MM.1S (cell line): ENCODE measurements around the gene FAM186B.

Source experiments
- EZH2 ChIP-seq: fragments of 300-600 bp; sonication (generic); optimal IDR thresholded peaks from 2 replicates; pipeline ENCODE3; 2017; ENCODE audit warnings: low read depth, mild to moderate bottlenecking, antibody characterized with exemption, low read length, mixed read lengths
- EZH2phosphoT487 ChIP-seq: fragments of 300-600 bp; sonication (generic); IDR thresholded peaks from 2 replicates; pipeline ENCODE4 v1.6.1; 2018; ENCODE audit warnings: antibody characterized with exemption, low read length
- TF ChIP-seq, protein P1 (sequence below): fragments of 300-600 bp; sonication (generic); IDR thresholded peaks from 2 replicates; pipeline ENCODE4 v1.5.1; 2016; ENCODE audit warnings: antibody characterized with exemption, low read length, mixed read lengths

DNA sequence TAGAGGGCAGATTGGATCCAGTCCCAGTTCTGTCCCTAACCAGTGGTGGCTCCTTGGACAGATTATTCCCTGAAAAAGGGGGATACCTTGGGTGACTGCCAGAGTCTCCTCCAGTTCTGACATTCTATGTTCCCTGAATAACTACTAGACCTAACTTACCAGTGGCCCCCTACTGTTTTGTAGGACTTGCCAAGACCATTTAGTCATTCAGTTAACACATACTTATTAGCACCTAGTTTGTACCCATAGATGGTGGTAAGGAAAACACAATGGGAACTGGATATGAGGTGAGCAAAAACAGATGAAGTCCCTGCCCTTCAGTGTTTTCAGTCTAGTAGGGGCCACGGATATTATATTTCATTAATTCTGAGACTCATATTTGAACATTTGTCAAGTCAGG, 21.4 kb upstream of the FAM186B start:
- TF ChIP-seq, protein P1, sequence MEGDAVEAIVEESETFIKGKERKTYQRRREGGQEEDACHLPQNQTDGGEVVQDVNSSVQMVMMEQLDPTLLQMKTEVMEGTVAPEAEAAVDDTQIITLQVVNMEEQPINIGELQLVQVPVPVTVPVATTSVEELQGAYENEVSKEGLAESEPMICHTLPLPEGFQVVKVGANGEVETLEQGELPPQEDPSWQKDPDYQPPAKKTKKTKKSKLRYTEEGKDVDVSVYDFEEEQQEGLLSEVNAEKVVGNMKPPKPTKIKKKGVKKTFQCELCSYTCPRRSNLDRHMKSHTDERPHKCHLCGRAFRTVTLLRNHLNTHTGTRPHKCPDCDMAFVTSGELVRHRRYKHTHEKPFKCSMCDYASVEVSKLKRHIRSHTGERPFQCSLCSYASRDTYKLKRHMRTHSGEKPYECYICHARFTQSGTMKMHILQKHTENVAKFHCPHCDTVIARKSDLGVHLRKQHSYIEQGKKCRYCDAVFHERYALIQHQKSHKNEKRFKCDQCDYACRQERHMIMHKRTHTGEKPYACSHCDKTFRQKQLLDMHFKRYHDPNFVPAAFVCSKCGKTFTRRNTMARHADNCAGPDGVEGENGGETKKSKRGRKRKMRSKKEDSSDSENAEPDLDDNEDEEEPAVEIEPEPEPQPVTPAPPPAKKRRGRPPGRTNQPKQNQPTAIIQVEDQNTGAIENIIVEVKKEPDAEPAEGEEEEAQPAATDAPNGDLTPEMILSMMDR = no peak
- TF ChIP-seq EZH2 (no peak), EZH2phosphoT487 (no peak)
